ENCODE results near the gene EDEM1.
"Not testable (repeated sequence)": the region's sequence is repeated elsewhere in the genome, so short reads cannot be mapped to it uniquely, and the experiment has no call there.

The EDEM1 gene

DNA sequence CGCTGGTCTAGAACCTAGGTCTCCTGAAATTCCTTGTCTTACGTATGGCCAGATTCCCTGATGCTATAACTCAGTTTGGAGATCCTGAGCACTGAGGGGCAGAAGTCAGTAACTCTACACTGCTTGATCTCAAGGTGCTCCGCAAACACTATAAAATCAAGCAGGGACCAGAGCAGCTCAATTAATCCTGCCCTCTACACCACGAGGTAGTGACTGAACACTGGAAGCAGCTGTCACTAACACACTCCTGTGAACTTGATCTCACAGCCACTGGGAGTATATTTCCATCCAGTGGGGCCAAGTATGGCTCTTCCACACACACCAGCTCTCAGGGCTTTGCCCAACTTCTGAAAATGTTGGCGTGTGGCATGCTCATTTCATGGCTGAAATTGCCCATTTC lies 51.0 kb downstream of the EDEM1 start:
- DNase-seq = no peak

DNA sequence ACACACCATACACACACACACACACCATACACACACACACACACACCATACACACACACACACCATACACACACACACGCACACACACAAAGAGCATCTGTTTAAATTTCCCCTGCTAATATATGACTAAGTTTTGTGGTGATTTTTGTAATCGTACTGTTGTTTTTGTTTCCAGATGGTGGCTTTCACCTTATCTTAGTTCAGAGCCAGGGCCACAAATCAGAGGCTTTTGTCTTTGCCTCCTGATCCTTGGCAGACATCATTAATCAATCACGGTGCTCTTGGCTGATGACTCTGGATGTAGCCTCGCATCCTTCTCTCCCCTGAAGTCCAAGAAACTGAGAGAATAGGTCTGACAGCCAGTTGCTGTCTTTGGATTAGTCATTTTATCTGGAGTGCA lies 52.1 kb downstream of the EDEM1 start:
- DNase-seq = no peak

DNA sequence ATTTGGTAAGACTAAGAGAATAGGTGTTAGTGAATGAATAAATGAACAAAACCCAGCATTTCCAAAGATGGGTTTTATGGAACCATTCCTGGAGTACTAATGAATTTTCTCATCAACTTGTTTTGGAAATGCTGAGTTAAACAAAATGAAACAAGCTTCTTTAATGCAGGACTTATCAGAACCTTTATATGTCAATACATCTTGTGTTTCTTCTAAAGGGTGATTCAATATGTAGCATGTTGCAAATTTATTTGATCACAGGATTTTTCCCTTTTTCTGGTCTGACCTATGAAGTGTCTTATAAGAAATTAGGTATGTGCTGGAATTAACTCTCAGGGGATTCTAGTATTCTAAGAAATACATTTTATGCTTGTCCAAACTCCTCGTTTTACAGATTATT lies 53.2 kb downstream of the EDEM1 start:
- no peak for DNase-seq

DNA sequence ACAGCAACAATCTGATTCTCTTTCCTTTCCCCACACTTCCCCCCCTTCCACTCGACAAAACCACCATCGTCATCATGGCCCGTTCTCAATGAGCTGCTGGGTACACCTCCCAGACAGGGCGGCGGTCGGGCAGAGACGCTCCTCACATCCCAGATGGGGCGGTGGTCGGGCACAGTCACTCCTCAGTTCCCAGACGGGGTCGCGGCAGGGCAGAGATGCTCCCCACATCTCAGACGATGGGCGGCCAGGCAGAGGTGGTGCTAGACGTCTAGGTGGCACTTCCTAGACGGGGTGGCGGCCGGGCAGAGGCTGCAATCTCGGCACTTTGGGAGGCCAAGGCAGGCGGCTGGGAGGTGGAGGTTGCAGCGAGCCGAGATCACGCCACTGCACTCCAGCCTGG lies 55.3 kb downstream of the EDEM1 start:
- DNase-seq = not testable (repeated sequence)

DNA sequence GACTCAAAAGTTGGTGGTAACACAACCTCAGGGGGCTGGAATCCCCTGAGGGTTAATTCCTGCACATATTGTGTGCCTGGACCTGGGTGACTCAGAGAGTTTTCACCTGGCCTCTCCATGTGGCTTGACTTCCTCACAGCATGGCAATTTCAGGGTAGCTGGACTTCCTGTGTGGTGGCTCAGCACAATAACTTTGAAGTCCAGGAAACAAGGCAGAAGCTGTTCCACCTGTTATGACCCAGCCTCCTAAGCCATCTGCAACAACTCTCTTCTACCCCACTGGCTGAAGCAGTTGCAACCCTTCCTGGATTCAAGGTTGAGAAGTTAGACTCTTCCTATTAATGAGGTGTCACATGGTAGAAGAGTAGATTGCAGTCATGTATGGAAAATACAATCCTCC lies 58.4 kb downstream of the EDEM1 start:
- no peak for DNase-seq

DNA sequence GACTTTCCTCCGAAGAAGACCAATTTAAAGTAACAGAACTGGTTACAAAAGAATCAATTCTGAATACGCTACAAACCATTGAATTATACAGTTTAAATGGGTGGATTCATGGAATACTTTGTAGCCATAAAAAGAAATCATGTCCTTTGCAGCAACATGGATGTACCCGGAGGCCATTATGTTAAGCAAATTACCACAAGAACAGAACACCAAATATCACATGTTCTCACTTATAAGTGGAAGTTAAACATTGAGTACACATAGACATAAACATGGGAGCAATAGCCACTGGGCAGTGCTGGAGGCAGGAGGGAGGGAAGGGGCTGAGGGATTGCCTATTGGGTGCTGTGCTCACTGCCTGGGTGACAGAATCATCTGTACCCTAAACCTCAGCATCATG lies 61.3 kb downstream of the EDEM1 start:
- DNase-seq = no peak

DNA sequence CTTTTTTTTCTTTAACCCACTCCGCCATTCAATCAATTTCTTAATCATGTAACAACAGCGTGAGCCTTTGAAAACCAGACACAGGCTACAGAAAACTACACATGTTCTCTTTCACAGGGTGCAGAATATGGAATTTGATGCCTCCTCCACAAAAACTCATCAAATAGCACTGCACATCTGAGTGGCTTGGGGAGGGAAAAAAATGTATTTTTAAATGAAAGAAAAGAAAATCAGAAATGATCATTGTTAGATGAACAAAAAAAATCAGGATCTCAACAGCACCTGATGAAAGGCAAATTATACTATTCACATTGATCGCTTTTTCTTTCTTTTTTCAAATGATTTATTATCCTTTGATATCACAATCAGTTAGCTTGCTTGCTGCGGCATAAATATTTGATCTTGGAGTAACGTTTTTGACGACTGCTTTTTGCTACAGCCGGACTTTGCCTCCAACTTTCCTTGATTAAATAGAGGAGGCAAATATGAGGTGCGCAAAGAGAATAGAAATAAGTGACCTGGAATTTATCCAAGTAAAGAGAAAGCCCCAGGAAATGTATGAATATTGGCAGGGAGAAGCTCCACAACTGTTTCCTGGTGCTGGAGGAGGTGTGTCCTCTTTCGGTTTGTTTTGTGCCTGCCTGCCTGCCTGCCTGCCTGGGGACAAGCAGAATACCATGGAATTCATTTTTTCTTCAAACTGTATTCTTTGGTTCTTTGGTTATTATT lies 63.1 kb downstream of the EDEM1 start:
- DNase-seq = no peak

DNA sequence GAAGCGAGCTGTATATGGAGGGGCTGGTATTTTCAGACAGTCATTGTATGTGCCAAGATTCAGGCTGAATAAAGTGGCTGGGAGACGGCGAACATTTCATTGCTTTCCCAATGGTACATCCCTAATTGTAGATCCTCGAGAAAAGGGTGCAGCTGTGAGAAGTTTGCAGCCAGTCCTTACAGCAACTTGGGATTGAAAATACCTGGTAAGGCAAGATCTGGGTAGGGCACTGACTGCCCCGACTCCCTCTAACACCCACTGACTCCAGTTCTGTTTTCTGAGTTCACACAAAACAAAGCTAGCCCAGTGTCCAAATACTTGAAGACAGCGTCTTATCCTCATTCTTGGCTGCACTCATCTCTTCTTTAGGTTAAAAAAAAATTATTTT lies 63.7 kb downstream of the EDEM1 start:
- DNase-seq = no peak

DNA sequence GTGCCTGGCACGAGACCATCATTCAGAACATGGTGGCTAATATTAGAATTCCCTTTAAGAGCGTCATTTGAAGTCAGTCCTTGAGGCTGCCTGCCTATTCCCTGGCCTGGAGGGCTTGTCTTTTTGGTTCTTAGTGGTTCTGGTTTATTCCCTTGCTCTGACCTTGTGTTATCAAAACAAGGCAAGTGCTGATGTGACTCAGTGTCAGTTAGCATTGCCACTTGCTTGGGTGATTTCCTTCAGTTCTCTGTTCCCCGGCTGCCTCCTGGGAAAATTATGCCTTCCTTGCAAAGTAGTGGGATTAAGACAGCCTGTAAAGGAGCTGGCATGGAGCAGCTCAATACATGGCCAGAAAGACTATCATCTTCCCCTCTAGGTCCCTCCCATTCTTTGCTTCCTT lies 64.6 kb downstream of the EDEM1 start:
- no peak for DNase-seq

DNA sequence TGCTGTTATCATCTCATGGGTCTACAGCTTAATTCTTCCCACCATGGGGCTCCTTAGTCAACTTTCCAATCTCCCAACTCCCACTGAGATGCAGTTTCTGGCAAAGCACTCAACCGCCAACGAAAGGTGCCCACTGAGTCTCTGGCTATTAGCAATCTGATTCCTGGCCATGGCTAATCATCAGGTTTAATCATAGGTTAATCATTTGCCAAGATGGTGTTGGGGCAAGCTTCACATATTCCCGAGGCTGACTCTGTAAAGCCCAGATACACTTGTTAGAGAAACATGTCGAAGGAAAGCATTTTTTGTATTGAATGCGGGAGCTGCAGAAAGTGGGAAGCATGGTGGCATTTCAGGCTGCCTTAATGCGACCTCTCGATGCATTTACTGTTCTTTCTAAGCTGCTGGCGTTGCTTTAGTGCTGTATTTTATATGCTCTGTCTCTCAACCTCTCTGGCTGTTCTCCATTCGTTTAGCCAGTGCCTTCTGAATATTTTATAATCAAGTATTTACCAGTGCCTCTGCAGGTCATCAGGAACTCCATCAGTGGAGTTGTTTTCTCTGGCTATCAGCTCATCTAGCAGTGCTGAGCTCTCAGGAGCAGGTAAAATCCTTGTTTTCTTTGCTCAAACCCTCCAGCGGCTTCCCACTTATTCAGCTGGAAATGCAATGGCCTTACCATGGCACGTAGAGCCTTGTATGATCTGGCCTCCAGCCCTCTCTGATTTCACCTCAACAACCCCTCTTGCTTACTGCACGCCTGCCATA lies 67.0 kb downstream of the EDEM1 start:
- no peak for DNase-seq

DNA sequence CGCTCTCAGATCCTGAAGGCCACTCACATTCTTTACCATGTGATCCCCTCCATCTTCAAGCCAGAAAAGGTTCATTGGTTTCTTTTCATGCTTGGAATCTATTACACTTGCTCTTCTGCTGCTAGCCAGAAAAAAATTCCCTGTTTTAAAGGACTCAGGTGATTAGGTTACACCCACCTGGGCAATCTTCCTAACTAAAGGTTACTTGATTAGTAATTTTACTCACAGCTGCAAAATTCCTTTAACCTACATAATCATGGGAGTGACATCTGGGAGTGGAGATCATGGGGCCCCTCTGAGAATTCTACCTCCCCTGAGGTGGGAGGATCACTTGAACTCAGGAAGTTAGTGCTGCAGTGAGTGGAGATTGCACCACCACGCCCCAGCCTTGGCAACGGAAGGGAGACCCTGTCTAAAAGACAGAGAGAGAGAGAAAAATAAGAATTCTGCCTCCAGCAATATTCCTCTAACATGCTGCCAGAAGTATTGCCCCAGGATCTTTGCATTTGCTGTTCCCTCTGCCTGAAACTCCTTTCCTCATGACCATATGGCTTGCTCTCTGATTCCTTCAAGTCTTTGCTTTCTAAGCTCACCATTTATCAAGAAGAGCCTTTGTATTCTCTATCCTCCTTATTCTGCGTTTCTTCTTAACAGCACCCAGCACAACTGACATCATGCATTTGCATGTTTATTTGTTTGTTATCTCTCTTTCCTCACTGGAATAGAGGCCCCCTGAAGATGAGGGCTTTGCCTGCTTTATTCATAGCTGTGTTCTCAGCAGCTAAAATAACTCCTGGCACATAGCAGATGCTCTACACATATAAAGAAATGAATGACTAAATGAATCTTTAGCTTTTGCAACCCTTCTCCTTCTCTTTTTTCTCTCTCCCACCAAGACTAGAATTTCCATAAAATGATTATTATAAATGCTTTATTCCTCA lies 68.2 kb downstream of the EDEM1 start:
- DNase-seq = no peak

DNA sequence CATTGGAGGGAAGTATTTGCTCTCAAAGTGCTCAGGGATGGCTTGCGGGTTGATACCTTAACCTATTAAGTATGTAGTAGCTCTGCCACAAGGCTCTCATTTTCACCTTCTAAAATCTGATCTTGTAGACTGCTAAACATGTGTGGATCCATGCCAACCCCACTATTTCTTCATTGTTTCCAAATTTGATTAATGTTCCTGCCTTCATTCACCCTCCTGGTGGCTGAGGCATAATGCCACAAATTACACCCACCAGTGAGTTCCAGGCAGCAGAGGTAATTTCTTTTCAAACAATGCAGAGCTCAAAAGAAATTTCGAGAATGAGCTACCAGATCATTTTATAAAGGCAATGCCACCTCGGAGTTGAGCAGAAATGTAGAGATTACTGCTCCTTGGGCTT lies 71.0 kb downstream of the EDEM1 start:
- no peak for DNase-seq

DNA sequence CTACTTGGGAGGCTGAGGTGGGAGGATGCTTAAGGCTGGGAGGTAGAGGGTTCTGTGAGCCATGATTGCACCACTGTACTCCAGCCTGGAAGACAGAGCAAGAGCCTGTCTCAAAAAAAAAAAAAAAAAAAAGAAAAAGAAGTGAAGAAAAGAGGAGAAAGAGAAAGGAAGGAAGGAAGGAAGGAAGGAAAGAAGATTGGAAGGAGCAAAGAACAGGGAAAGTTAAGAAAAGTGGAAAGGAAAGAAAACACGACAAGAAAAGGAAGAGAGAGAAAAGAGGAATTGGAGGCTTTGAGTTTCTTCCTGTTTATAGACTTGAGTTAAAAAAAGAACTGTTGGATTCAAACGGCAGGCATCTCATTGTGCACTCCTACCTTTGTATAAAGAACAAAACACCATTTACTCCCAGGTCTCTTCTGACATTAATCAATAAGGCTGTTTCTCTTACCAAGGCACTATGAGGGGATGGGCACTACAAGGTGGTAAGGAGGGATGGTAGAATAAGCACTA lies 73.5 kb downstream of the EDEM1 start:
- DNase-seq = no peak

DNA sequence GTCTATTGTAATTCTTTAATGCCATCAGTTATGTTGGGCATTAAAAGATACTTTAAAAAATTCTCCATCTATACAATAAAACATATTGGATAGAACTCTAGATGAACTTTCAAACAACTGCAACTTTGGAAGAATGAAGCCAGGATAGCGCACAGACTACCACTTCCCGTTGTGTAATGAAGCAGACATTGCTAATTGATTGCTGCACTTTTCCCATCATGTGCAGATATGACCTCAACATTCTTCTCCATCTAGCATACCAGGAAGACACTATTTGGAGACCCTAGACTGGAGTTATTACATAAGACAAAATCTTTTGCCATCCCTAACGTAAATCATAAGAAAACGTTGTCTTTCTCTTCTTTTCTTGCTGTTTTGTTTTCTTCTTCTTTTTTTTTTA lies 75.0 kb downstream of the EDEM1 start:
- no peak for DNase-seq

DNA sequence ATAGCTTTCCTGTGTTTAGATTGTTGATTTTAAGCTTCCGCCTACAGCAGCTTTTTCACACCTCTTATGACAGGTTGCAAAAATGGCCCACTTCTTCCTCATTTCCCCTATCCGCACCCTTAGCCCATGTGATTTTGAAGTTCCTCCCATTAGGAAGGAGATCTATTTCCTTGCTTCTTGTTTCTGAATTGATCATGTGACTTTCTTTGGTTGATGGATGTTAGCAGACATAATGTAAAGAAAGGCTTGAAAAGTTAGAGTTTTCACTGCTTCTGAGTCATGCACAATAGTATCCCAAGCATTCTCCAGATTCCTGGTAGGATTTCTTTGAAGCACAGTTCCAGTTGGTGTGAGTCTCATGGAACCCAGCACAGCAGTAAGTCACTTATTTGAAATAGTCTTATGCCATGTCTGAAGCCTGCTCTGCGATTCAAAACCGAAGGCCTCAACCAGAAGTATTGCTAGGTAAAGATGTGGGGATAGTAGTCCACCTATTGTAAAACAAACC lies 76.6 kb downstream of the EDEM1 start:
- no peak for DNase-seq

DNA sequence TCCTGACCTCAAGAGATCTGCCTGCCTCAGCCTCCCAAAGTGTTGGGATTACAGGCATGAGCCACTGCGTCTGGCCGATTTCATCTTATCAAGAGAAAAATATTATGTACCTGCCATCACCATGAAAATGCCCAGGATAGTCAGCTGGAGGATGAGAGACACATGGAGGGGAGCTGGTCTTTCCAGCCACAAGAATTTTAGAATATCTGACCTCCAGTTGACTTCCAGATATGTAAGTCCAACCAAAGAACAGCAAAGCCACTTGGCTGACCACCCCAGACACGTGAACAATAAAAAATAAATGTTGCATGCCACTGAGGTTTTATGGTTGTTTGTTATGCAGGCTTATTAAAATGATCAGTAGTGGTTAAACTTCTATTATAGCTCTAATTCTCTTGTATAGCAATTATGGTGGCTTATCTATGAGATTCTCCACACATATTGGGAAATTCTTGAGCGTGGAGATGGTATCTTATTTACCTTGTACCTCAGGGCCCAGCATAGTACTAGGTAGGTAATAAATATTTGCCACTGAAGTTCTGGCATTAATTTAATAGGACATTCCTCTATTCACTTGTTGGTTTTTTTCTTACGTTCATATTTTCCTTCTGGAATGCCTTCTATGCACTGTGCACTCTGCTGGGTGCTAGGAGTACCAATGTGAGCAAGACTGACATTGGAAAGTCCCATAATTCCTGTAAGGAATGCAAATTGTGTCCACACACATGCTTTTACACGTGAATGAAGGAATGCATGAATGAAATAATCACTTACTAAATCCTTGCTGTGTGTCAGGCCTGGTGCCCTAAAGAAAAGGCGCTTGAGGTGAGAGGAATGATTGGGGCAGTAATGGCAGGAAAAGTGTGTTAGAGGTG lies 77.6 kb downstream of the EDEM1 start:
- no peak for DNase-seq

DNA sequence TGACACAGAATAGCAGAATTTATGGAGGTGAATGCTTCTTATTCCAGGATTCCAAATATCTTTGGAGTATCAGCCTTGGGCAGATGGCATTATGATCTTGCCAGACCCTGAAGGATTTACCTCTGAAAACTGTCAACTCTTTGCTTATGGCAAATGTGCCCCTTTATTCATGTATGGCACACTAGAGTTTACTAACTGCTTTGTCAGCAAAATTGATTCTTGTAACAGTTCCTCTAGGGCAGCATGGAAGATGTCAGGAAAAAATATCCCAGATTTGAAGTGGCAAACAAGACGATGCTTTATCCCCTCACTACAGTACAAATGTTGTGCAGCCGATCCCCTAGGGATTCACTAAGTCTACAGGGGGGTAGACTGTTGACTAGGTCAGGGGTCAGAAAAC lies 79.7 kb downstream of the EDEM1 start:
- no peak for DNase-seq

DNA sequence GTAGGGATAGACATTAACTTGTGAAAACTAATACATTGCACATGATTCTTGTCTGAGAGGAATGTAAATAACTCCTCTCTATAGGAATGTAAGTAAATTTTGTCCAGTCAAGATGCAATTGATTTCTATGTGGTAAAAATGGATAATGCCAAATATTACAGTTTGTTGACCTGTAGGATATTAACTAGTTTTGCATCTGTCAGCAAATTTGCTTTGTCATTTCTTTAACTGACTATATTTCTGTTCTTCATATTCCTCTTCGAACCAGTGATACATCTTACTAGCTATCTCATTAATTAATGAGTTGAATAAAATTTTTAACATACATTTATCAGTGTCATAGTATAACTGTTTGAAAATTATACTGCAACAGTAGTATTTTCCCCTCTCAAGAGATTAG lies 80.4 kb downstream of the EDEM1 start:
- DNase-seq = no peak
